Airway epithelial cell (primary cell): Measurements from ENCODE around the gene TTC31. TPM values are rescaled to one million over a fixed set of nuclear protein-coding genes. Genes with fewer than 3 reads are reported as not detected.

Experiments used
- total RNA-seq: library from RNA; depleted of rRNA; stranded (reverse); fragments of >200 nt; gene quantifications from 2 replicates; pipeline ENCODE4 v1.2.3, GENCODE V29; 2015

Gene TTC31
- total RNA-seq, 1 donor from 2014 or later = 12.2 TPM

Other genes starting within 250 kb of the TTC31 start
- 0.14 TPM in 1 of 2 replicates, not detected in the other for gene SLC4A5, start 139.7 kb upstream of the TTC31 start, total RNA-seq
- gene DCTN1, start 102.8 kb upstream of the TTC31 start, total RNA-seq = 92.0 and 103 TPM in 2 replicates
- 0.92 and 1.1 TPM in 2 replicates for gene C2orf81, start 61.5 kb upstream of the TTC31 start, total RNA-seq
- gene WDR54, start 61.4 kb upstream of the TTC31 start, total RNA-seq = 45.4 and 53.5 TPM in 2 replicates
- 49.8 and 58.1 TPM in 2 replicates for gene RTKN, start 41.1 kb upstream of the TTC31 start, total RNA-seq
- gene INO80B, start 28.0 kb upstream of the TTC31 start, total RNA-seq = 20.9 and 23.4 TPM in 2 replicates
- gene WBP1, start 24.6 kb upstream of the TTC31 start, total RNA-seq = 57.9 and 64.7 TPM in 2 replicates
- 73.9 and 79.9 TPM in 2 replicates for gene MOGS, start 17.7 kb upstream of the TTC31 start, total RNA-seq
- gene MRPL53, start 10.4 kb upstream of the TTC31 start, total RNA-seq = 43.9 and 74.0 TPM in 2 replicates
- 5.5 and 9.3 TPM in 2 replicates for gene CCDC142, start 83 bp upstream of the TTC31 start, total RNA-seq
- gene LBX2, start 16.5 kb downstream of the TTC31 start, total RNA-seq = 0.56 TPM in 2 replicates
- 16.7 and 17.5 TPM in 2 replicates for gene PCGF1, start 24.6 kb downstream of the TTC31 start, total RNA-seq
- gene TLX2, start 31.4 kb downstream of the TTC31 start, total RNA-seq = not detected in 2 replicates
- 5.3 and 6.7 TPM in 2 replicates for gene DQX1, start 43.1 kb downstream of the TTC31 start, total RNA-seq
- gene AUP1, start 46.6 kb downstream of the TTC31 start, total RNA-seq = 80.1 and 85.8 TPM in 2 replicates
- gene HTRA2, start 46.9 kb downstream of the TTC31 start, total RNA-seq = 18.3 and 28.1 TPM in 2 replicates
- 0.33 and 0.56 TPM in 2 replicates for gene LOXL3, start 70.9 kb downstream of the TTC31 start, total RNA-seq
- 1.4 and 4.4 TPM in 2 replicates for gene DOK1, start 71.6 kb downstream of the TTC31 start, total RNA-seq
- 0.56 and 0.63 TPM in 2 replicates for gene M1AP, start 165.2 kb downstream of the TTC31 start, total RNA-seq
- gene SEMA4F, start 171.2 kb downstream of the TTC31 start, total RNA-seq = 8.2 and 12.7 TPM in 2 replicates